ENCODE results near the gene PIP5K1B.
A peak's percentile ranks its signal among the peaks of the same experiment; 100 is the strongest.
"Not testable (repeated sequence)": the region's sequence is repeated elsewhere in the genome, so short reads cannot be mapped to it uniquely, and the experiment has no call there.

PIP5K1B gene

GRCh38 chr9:68704814-68705530 is at the start of gene PIP5K1B:
Gene PIP5K1B, plus strand, starts transcription at chr9:68705240. Its CDS starts 117,375 bp downstream, at chr9:68822615.
- DNase-seq (ENCODE audit: low spot score): peak; percentile 68

GRCh38 chr9:68664036-68664435 is 41.0 kb upstream of the PIP5K1B start:
- DNase-seq (ENCODE audit: low spot score): no peak

GRCh38 chr9:68668127-68668526 is 36.9 kb upstream of the PIP5K1B start:
- no peak for DNase-seq (ENCODE audit: low spot score)

GRCh38 chr9:68669218-68669617 is 35.8 kb upstream of the PIP5K1B start:
- no peak for DNase-seq (ENCODE audit: low spot score)

- no peak for DNase-seq (ENCODE audit: low spot score)
Measured at GRCh38 chr9:68672215-68672614, 32.8 kb upstream of the PIP5K1B start.

GRCh38 chr9:68672625-68673024 is 32.4 kb upstream of the PIP5K1B start:
- no peak for DNase-seq (ENCODE audit: low spot score)

GRCh38 chr9:68678430-68678829 is 26.6 kb upstream of the PIP5K1B start:
- DNase-seq (ENCODE audit: low spot score): peak; percentile 19

GRCh38 chr9:68683433-68683832 is 21.6 kb upstream of the PIP5K1B start:
- DNase-seq (ENCODE audit: low spot score): no peak

- DNase-seq (ENCODE audit: low spot score): no peak
Measured at GRCh38 chr9:68685213-68685612, 19.8 kb upstream of the PIP5K1B start.

GRCh38 chr9:68685770-68686169 is 19.3 kb upstream of the PIP5K1B start:
- peak; percentile 14 for DNase-seq (ENCODE audit: low spot score)

GRCh38 chr9:68690088-68690487 is 15.0 kb upstream of the PIP5K1B start:
- peak; percentile 35 for DNase-seq (ENCODE audit: low spot score)

GRCh38 chr9:68692519-68692918 is 12.5 kb upstream of the PIP5K1B start:
- DNase-seq (ENCODE audit: low spot score): no peak

- no peak for DNase-seq (ENCODE audit: low spot score)
Measured at GRCh38 chr9:68694125-68694524, 10.9 kb upstream of the PIP5K1B start.

- no peak for DNase-seq (ENCODE audit: low spot score)
Measured at GRCh38 chr9:68697851-68698250, 7.2 kb upstream of the PIP5K1B start.

GRCh38 chr9:68698943-68699509 is 6.0 kb upstream of the PIP5K1B start:
- DNase-seq (ENCODE audit: low spot score): no peak

- not testable (repeated sequence) for DNase-seq (ENCODE audit: low spot score)
Measured at GRCh38 chr9:68699625-68700024, 5.4 kb upstream of the PIP5K1B start.

GRCh38 chr9:68702493-68702892 is 2.5 kb upstream of the PIP5K1B start:
- peak; percentile 46 for DNase-seq (ENCODE audit: low spot score)

- no peak for DNase-seq (ENCODE audit: low spot score)
Measured at GRCh38 chr9:68703672-68704071, 1.4 kb upstream of the PIP5K1B start.

- DNase-seq (ENCODE audit: low spot score): no peak
Measured at GRCh38 chr9:68704498-68704813, 584 bp upstream of the PIP5K1B start.

GRCh38 chr9:68705531-68706362 is 707 bp downstream of the PIP5K1B start:
- peak; percentile 2 for DNase-seq (ENCODE audit: low spot score)

- no peak for DNase-seq (ENCODE audit: low spot score)
Measured at GRCh38 chr9:68706363-68707201, 1.5 kb downstream of the PIP5K1B start.

- no peak for DNase-seq (ENCODE audit: low spot score)
Measured at GRCh38 chr9:68707801-68708488, 2.9 kb downstream of the PIP5K1B start.
